ENCODE data around the gene PPAT.

The PPAT gene

GRCh38 chr4:56430203-56430602, 5.2 kb downstream of the PPAT start:
- peaks cover 13% of the 10 kb centered on the region in 2 experiments for H3K4me1 ChIP-seq (ENCODE audit: control insufficient read depth in 1 of 2, insufficient read depth in 1 of 2, low read depth in 1 of 2, low read length in 1 of 2)
- H3K27me3 ChIP-seq: no peaks in the 10 kb centered on the region
- no peak overlapping the region for H3K4me3 ChIP-seq (ENCODE audit: low read depth in 1 of 2, low read length in 1 of 2)

GRCh38 chr4:56427179-56427578, 8.2 kb downstream of the PPAT start:
- TF ChIP-seq CTCF (IDR thresholded peaks at IDR 0.05): no peak

More at GRCh38 chr4:56430203-56430602, 5.2 kb downstream of the PPAT start:
- H3K9me3 ChIP-seq: no peaks in the 10 kb centered on the region
- TF ChIP-seq CTCF (IDR thresholded peaks at IDR 0.05): no peak
- H3K27ac ChIP-seq: no peak overlapping the region
- H3K36me3 ChIP-seq: no peaks in the 10 kb centered on the region

GRCh38 chr4:56426273-56426672, 9.1 kb downstream of the PPAT start:
- no peaks in the 10 kb centered on the region for H3K9me3 ChIP-seq
- no peak for TF ChIP-seq CTCF (IDR thresholded peaks at IDR 0.05)
- no peak overlapping the region for H3K27ac ChIP-seq
- no peaks in the 10 kb centered on the region for H3K27me3 ChIP-seq
- no peak overlapping the region for H3K4me3 ChIP-seq (ENCODE audit: low read depth in 1 of 2, low read length in 1 of 2)
- no peaks in the 10 kb centered on the region for H3K4me1 ChIP-seq (ENCODE audit: control insufficient read depth in 1 of 2, insufficient read depth in 1 of 2, low read depth in 1 of 2, low read length in 1 of 2)
- no peaks in the 10 kb centered on the region for H3K36me3 ChIP-seq

More at GRCh38 chr4:56427179-56427578, 8.2 kb downstream of the PPAT start:
- Histone ChIP-seq H3K4me1 (ENCODE audit: control insufficient read depth in 1 of 2, insufficient read depth in 1 of 2, low read depth in 1 of 2, low read length in 1 of 2) (no peaks in the 10 kb centered on the region), H3K27me3 (no peaks in the 10 kb centered on the region), H3K27ac (no peak overlapping the region), H3K9me3 (no peaks in the 10 kb centered on the region), H3K4me3 (ENCODE audit: low read depth in 1 of 2, low read length in 1 of 2) (no peak overlapping the region), H3K36me3 (no peaks in the 10 kb centered on the region)

GRCh38 chr4:56425518-56425917, 9.9 kb downstream of the PPAT start:
- H3K9me3 ChIP-seq: no peaks in the 10 kb centered on the region
- H3K27me3 ChIP-seq: no peaks in the 10 kb centered on the region
- H3K4me3 ChIP-seq (ENCODE audit: low read depth in 1 of 2, low read length in 1 of 2): no peak overlapping the region
- no peak for TF ChIP-seq CTCF (IDR thresholded peaks at IDR 0.05)
- H3K36me3 ChIP-seq: no peaks in the 10 kb centered on the region
- H3K27ac ChIP-seq: no peak overlapping the region
- no peaks in the 10 kb centered on the region for H3K4me1 ChIP-seq (ENCODE audit: control insufficient read depth in 1 of 2, insufficient read depth in 1 of 2, low read depth in 1 of 2, low read length in 1 of 2)

- H3K4me1 ChIP-seq (ENCODE audit: control insufficient read depth in 1 of 2, insufficient read depth in 1 of 2, low read depth in 1 of 2, low read length in 1 of 2): no peaks in the 10 kb centered on the region
- H3K27ac ChIP-seq: no peak overlapping the region
- H3K27me3 ChIP-seq: no peaks in the 10 kb centered on the region
- H3K4me3 ChIP-seq (ENCODE audit: low read depth in 1 of 2, low read length in 1 of 2): no peak overlapping the region
- no peaks in the 10 kb centered on the region for H3K9me3 ChIP-seq
- peak; percentile 26 for TF ChIP-seq CTCF (IDR thresholded peaks at IDR 0.05)
- H3K36me3 ChIP-seq: no peaks in the 10 kb centered on the region
These were observed 10.5 kb downstream of the PPAT start for GRCh38 chr4:56424697-56425514.

All from neutrophil (primary cell).